Dermis microvascular lymphatic vessel endothelial cell (primary cell): ENCODE measurements around the gene BDH1. TPM values are rescaled to one million over a fixed set of nuclear protein-coding genes. Genes with fewer than 3 reads are reported as not detected.
"Not testable (repeated sequence)": the region's sequence is repeated elsewhere in the genome, so short reads cannot be mapped to it uniquely, and the experiment has no call there.

ENCODE experiments used
- DNase-seq, 2 donors: peaks; one replicate each; pipeline versions ENCODE4 v3.0.0 to v3.0.0-alpha.2; 2010; ENCODE audit warnings: low read depth in 2 of 2
- total RNA-seq: library from RNA; depleted of rRNA; stranded (reverse); fragments of >200 nt; gene quantifications from 2 replicates; pipeline ENCODE4 v1.2.1, GENCODE V29; 2014

Gene BDH1
- total RNA-seq, 1 donor from 2014 or later = 3.1 TPM

- DNase-seq = peak in 1 of 2 donors; percentile 64
Measured at GRCh38 chr3:197490098-197491058, 65.4 kb downstream of the BDH1 start.

DNA sequence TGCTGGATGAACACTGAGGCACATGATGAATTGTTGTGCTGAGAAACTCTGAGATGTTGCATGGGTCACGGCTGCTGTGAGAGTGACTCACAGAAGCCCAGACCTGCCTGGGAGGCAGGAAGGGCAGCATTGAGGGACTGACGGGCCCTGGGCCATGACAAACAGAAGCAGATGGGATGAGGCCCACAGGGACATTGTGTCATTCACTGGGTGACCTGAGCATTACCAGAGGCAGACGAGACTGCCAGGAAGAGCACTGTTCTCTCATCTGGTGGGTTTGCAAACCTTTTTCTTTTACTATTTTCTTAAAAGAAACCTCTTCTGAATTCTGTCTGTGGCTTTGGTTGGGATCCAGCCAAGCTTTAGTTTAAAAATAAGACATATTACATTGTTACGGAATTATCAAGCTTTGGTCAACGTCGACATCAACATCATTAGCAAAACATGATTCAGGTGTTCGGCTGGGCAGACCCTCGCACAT is 67.8 kb downstream of the BDH1 start:
- peak; percentile 96 to 100 for DNase-seq

- no peak for DNase-seq
Measured at GRCh38 chr3:197486861-197487260, 68.9 kb downstream of the BDH1 start.

DNA sequence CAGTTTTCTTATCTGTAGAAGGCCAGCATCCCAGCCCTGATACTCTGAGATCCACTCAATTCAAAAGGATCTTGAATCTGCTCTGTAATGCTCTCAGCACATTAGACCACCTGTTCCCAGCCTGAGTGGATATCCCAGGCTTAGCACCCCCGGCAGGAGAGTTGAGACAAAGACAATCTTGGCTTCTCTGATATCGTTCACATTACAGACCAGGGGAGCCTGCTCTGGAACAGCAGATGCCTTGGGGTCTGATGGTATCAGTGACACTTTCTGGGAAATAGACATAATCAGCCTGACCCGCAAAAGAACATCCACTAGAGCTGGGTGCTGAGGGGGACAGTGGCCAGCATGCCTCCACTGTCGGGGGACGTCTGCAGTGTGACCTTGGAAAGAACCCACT is 70.6 kb downstream of the BDH1 start:
- DNase-seq = no peak

- DNase-seq = no peak
Measured at GRCh38 chr3:197484204-197484901, 71.4 kb downstream of the BDH1 start.

GRCh38 chr3:197482001-197482400 is 73.8 kb downstream of the BDH1 start:
- DNase-seq = peak; percentile 66 to 80

DNA sequence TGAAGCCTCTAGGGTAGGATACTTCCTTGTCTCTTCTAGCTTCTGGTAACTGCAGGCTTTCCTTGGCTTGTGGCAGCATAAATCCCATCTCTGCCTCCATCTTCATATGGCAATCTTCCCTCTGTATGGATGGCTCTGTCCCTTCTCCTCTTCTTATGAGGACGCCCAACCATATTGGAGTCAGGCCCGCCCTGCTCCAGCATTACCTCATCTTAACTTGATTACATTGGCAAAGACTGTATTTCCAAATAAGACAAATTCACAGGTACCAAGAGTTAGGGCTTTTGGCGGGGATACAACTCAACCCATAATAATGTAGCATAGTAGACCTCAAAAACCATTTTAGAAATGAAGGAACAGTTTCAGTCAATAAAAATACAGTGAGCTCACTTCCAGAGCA is 75.4 kb downstream of the BDH1 start:
- no peak for DNase-seq

DNA sequence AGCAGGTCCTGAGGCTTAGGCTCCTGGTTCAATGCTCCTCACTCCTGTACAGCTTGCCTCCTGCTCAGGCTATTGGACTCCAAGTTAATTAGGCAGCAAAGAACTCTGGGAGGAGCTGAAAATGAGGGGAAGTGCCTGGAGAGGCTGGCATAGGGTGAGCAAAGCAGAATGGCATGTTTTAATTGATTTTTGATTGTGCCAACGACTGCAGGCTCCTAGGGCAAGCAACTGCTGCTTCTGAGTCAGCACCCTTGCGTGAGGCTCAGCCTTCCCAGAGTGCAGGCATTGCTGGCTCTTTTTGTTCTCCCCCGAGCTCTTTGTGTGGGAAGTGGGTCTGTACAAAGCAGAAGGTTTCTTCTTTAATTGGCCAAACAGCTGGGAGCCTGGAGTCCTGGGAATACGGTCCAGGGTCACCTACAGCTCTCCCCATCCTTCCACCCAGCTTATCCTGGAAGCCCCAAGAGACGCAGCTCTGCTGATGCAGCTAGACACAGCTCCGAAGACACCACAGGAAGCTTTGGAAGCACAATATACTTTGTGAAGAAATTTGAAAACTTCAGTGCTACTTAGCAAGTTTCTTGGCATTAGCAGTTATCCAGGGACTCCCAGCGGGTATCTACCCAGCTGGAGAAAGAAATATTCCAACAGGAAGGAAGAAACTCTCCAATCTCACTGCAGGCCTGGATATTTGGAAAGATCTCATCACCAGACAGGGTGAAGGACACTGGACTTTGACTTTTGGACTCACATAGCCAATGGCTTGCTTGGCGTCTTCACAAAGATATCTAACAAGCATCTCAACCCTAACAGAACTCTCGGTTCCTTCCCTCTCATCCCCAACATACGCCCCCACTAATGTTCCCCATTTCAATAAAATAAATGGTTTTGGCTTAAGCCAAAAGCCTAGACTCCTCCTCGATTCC is 76.8 kb downstream of the BDH1 start:
- DNase-seq = peak in 1 of 2 donors; percentile 45

GRCh38 chr3:197477816-197478215 is 78.0 kb downstream of the BDH1 start:
- not testable (repeated sequence) for DNase-seq

DNA sequence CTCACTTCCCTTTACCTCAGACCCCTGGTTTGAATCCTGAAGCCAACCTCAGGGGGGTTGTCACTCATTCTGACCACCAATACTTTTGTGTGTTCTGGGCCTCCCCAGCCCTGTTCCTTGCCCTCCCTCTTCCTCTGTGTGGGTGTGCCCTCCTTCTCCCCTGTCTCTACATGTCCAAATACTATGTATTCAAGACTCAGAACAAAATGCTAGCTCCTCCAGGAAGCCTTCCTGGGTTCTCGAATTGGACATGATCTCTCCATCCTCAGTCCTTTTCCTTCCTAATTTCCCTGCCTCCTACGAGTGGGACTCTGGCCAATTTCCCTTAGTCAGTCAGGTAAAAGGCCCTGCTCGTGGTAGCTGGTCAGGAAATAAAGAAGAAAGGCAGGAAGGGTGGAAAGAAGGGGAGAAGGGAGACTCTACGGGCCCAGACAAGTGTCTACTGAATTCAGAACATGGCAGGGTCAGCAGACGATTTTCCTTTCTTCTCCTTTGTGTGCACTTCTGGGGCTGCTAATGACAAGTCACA is 79.7 kb downstream of the BDH1 start:
- DNase-seq = peak in 1 of 2 donors; percentile 71

DNA sequence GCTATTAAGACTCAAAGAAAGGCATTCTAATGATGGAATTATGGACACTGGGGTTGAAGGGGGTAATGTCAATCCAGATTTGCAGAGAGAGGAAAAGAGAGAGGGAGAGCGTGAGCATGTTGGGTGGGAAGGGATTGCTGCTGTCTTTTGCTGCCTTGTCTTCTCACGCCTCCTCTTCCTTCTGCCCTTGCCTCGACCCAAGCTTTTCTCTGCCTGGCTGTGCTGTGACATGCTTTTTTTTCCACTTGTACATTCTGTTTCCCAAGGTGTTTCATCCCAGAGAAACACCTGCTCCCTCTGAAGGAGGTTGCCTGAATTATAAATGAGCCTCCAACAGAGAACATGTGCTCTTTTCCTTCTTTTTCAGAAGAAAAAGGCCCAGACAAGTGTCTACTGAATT is 80.3 kb downstream of the BDH1 start:
- no peak for DNase-seq

DNA sequence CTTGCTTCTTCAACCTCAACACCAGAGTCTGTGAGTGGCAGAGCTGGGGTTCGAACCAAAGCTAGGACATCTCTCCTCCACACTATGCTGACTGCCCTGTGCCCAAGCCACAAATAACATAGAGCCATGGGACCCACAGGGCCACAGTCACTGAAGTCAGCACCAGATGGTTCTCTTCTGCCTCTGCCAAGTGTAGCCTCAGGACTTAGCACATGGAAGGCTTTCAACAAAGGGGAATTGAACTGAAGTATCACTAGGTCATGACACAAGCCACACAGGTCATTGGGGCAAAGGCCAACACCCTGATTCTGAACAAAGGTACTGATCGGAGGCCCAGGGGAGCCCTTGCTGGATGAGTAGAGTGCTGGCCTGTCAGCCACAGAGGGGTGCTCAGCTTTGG is 83.6 kb downstream of the BDH1 start:
- DNase-seq = no peak

DNA sequence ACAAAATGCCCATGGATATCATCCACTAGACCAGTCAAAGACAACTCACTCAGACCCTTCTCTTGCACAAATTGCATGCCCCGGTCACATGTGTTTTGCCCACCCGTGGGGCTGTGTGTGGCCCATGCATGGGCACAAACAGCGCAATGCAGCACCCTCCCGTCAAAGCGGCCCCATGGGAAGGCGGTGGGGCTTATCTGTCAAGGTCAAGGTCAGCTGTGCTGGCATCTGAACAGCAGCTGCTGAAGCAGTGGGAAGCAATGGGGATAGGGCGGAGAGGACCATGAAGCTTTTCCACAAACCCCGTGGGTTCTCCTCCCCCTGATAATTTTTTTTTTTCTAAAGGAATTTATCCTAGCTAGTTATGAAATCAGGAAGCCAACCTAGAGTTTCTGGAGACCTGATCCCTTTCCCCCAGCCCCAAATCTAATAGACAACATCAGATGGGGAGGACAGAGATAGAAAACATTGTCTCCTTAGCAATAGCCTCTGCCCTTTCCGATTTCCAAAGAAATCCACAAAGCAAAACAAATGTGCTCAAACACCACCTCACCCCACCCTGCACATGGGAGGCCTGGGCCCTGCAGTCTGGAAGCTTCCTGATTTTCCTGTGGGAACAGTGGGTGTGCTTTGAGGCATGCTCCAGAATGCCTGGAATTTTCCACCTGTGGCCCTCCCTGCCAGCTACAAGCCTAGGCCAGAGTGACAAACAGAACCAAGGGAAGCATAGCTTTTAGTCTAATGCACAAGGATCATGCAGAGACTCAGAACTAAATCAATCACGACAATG is 84.4 kb downstream of the BDH1 start:
- peak in 1 of 2 donors; percentile 70 for DNase-seq

DNA sequence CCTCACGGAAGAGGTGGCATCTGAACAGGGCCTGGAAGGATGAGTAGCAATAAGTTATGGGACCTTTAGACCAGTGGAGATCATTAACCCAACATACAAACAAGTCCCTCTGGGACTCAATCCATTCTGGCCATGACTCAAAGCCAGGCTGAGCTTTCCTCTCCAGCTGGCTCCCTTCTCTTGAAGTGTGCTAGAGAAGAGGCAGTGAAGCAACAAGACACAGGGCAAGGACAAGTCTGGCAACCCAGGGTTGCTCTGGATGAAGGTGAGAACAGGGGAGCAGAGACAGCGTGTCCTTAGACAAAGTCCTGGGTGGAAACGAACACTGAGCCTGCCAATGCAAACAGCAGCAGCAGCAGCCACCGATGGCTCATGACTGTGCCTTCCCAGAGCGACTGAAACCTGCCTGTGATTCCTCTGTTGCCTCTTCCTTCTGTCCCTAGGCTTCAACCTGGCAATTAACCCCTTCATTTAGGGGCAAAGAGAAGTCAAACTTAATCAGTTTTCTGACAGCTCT is 86.8 kb downstream of the BDH1 start:
- no peak for DNase-seq

DNA sequence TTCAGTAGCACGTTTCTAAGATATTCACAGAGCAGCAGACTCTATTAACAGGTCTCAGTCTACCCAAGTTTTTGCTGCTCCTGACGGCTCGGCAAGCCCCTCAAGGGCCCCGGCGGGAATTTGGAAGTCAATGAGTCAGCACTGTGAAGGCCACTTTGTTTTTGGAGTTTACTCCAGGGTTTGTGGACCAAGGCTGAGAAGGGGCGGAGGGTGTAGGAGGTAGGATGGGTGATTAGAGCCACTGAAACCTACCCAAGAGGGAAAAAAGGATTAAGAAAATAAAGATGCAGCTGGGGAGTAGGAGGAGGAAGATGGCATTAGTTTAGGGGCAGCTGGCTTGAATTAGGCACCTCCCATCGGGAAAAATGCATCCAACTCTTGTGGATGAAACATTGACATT is 87.6 kb downstream of the BDH1 start:
- DNase-seq = no peak

- peak; percentile 47 to 79 for DNase-seq
Measured at GRCh38 chr3:197466586-197467399, 89.0 kb downstream of the BDH1 start.

DNA sequence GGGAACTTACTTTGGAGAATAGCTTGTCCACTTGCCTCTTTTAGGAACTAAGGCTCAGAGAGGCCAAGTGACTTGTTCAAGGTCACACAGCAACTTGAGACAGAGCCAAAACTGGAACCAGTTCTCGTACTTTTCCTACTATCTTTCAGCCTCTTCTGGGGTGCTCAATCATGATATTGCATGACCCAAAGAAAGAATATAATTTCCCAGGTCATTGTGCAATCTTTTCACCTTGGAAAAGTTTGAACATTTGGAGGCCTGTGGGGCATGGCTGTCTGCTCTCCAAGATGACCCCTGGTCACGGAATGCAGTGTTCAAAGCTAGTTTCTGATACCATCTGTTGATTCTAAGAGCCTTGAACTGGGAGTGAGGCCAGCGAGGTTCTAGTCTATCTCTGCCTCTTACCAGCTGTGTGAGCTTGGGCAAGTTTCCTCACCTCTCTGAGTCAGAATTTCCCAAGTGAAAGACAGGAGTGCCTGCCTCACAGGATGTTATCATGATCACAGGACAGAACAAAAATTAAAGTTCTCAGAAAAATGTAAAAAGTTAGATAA is 89.7 kb downstream of the BDH1 start:
- peak; percentile 45 to 86 for DNase-seq

GRCh38 chr3:197465197-197465995 is 90.4 kb downstream of the BDH1 start:
- DNase-seq = peak; percentile 63 to 97
